HL-60/S4 treated with retinoic acid at 250 ng/mL for 4 days and 3 days (cell line): ENCODE measurements around the gene GASK1A.
"Not testable (repeated sequence)": the region's sequence is repeated elsewhere in the genome, so short reads cannot be mapped to it uniquely, and the experiment has no call there.

Experiments used
- in situ Hi-C: fragments of 300-500 bp; cut with MboI; formaldehyde crosslinking; loops from 2 replicates; pipeline ENCODE4 v1.7.0; 2022; ENCODE audit warnings: low sequenced_read_pairs

The GASK1A gene

DNA sequence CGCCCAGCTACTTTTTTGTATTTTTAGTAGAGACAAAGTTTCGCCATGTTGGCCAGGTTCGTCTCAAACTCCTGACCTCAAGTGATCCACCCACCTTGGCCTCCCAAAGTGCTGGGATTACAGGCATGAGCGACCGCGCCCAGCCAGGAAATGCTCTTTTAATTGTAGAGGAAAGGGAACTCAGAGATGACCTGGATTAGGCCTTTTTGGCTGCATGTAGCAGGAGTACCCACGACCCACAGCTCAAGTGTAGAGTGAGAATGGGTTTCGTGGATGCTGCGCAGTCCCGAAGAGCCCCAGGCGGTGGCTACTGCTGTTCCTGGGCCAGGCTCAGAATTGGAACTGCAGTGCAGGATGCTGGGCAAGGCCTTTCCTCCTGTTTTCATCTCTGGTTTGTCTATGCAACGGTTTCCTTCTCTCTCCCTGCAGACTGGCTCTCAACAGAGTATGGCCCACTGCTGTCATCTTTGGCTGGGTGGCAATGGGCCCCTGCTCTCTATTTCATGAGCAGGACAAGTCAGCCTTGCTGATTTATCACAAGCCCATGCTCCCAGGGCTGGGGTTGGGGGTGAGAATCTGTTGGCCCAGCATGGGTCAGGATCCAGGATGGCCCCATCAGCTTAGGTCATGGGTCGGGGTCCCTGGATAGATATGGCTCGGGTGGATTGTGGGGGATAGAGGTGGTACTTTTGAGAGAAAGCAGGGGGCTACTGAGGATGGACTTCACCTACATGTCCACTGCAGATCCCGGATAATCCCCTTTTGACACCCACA lies 51.2 kb downstream of the GASK1A start:
- in situ Hi-C loops = no loop called here

DNA sequence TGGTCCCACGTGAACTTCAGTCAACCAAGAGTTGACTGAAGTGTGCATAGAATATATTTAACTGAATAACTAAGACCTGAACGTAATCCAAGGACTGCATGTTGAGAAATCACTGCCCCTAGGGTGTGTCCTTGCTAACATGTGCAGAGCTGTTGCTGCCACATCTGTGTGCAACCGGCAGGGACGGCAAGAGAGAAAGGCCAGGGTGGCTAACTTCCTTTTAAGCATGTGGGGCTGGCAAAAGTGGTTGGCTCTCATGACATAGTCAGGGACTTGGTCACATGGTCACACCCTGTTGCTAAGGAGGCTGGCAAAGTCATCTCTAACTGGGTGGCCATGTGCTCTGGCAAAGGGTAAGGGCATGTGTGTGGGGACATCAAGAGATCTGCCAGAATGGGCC lies 52.4 kb downstream of the GASK1A start:
- in situ Hi-C loops = no loop called here

DNA sequence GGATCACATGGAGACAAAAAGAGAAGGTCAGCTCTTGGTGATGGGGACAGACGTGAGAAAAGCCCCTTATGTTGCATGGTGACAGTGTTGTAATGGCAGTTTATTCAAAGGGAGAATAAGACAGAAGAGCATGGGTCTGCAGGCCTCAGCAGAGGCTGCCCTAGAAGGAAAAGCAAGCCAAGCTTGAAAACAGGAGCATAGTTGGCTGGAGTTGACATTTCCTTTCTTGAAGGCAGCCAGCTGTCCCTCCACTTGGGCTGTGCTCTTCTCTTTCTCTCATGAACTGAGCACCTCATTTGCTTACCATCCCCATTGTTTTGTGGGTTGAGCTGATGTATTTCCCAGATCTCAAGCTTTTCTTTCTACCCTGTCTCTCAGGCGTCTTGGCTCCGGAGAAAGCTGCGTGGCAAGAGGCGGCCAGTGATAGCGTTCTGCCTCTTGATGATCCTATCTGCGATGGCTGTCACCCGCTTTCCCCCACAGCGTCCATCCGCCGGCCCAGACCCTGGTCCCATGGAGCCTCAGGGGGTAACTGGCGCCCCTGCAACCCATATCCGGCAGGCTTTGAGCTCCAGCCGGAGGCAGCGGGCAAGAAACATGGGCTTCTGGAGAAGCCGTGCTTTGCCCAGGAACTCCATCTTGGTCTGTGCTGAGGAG lies 52.9 kb downstream of the GASK1A start:
- in situ Hi-C loops = no loop called here

DNA sequence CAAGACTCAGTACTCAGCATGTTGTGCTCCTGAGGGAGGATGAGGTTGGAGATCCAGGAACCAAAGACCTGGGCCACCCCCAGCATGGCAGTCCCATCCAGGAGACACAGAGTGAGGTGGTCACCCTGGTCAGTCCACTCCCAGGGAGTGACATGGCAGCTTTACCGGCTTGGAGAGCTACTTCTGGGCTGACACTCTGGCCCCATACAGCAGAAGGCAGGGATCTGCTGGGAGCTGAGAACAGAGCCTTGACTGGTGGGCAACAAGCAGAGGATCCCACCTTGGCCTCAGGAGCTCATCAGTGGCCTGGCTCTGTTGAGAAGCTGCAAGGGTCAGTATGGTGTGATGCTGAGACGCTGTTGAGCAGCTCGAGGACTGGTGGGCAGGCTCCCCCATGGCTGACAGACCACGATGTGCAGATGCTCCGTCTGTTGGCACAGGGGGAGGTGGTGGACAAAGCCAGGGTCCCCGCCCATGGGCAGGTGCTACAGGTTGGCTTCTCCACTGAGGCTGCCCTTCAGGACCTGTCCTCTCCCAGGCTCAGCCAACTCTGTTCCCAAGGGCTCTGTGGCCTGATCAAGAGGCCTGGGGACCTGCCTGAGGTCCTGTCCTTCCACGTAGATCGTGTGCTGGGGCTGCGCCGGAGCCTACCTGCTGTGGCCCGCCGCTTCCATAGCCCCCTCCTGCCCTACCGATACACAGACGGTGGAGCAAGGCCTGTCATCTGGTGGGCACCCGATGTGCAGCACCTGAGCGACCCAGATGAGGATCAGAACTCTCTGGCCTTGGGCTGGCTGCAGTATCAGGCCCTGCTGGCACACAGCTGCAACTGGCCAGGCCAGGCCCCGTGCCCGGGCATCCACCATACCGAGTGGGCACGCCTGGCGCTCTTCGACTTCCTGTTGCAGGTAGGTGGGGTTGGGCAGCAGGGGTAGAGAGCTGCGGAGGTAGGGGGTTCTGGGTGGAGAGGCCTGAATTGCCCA lies 53.8 kb downstream of the GASK1A start:
- in situ Hi-C loops = no loop called here

DNA sequence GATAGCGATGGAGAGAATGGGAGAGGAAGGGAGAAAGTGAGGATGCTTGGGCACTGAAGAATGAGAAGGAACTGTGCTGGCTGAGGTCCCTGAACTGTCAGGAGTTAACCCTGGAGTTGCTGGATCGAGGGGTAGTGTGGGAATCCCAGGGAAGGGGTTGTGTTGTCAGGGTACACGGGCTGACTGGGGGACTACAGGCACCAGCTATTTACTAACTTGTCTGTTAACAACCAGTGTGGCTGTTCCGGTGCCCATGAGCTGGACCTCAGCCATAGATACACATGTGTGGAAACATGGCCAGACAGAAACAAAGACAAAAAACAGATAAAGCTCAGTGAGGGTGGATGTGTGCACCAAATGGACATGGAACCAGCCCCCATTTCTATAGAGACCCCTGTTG lies 55.1 kb downstream of the GASK1A start:
- in situ Hi-C loops = no loop called here

DNA sequence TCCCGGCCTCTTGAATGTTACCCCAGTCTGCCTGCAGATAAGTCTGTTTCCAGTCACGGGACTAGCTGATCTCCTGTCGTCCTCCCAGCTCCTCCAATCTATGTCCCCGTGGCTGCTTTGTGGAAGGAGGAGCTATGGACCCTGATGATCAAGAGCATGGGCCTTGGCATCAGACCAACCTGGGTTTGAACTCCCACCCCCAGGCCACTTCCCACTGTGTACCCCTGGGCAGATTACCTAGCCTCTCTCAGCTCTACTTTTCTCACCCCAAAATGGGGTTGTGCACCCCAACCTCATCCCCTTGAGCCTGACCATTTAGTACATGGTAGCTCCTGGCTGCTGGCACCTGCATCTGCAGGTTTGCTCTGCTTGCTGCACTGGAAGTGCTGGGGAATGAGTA lies 55.8 kb downstream of the GASK1A start:
- in situ Hi-C loops = no loop called here

DNA sequence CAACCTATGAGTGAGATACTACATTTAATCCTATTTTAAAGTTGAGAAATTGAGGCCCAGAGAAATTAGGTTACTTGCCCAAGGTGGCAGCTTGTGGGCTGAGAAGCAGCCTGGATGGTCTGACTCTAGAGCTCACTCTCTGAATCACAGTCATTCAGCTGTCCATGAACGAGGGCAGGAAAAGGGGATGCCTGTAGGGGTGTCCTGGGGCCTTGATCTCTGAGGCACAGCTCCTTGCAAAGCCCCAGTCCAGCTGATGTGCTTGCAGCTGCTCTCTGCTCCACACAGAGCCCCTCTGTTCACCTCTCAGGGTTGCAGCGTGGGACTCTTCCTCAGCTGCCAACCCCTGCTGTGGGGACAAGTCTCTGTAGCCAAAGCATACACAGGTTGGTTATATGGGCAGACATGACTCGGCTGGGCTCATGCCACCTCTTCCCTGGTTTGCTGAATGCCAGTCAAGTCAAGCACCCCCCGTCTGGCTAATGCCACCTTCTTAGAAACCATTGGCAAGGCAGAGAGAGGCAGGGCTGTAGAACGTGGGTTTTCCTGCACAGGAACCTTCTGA lies 56.8 kb downstream of the GASK1A start:
- in situ Hi-C loops = no loop called here

DNA sequence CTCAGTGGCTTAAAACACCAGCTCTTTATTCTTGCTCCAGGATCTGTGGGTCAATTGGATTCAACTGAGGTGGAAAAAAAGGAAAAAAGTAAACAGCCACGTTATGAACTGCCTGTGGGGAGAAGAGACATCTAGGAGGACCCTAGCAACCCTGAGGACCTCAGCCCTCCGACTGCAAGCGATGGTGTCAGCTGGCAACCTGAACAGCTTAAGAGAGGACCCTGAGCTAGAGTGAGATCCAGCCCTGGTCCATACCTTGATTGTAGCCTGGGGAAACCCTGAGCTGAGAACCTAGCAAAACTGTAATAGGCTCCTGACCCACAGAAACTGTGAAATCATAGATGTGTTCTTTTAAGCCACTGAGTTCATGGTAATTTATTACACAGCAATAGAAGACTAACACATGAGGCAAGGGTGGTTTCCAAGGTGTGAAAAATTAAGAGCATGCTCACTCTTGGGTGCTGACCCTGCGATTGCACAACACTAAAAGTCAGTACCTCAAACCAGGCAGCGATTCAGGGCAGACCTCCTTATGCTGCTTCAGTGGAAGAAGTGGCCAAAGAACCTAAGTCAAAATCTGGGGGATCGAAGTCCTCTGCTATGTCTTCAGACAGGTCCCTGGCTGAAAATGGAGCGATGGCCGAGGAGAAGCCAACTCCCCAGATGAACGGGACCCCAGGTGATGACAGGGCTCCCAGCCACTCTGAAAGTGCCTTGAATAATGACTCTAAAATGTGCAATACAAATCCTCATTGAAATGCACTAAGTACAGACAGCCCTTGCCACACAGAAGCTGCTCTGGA lies 57.7 kb downstream of the GASK1A start:
- in situ Hi-C loops = no loop called here

DNA sequence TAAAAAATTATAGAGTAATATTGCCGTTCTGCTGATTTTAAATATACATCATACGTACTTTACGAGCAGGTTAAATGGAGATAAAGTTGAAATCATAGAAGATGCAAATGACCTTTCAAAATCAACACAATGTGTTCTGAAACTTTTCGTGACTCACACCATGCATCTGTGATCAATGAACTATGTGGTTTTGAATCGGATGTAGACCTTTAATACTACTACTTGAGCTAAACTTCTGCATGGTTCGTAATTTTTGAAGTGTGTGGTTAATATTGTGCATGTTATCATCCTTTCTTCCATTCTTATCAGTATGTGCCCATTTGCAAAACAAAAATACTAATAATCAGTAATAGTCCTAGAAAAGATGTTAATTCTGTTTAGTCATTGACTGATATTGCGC lies 58.9 kb downstream of the GASK1A start:
- in situ Hi-C loops = no loop called here

DNA sequence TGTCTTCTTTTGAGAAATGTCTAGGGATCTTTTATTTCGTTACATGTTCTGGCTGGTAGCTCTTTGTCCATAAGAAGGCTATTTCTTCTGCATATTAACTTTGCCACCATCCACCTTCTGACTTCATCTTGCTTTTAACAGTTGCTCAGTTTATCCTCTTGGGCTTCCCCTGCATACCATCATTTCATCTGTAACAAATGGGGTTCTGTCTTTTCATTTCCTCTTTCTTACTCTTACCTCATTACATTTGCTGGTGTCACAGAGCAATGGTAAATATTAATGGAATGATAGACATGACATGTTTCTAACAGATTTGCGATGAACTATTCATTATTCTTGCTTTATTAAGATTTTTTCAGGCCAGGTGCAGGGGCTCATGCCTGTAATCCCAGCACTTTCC lies 62.4 kb downstream of the GASK1A start:
- in situ Hi-C loops = no loop called here

DNA sequence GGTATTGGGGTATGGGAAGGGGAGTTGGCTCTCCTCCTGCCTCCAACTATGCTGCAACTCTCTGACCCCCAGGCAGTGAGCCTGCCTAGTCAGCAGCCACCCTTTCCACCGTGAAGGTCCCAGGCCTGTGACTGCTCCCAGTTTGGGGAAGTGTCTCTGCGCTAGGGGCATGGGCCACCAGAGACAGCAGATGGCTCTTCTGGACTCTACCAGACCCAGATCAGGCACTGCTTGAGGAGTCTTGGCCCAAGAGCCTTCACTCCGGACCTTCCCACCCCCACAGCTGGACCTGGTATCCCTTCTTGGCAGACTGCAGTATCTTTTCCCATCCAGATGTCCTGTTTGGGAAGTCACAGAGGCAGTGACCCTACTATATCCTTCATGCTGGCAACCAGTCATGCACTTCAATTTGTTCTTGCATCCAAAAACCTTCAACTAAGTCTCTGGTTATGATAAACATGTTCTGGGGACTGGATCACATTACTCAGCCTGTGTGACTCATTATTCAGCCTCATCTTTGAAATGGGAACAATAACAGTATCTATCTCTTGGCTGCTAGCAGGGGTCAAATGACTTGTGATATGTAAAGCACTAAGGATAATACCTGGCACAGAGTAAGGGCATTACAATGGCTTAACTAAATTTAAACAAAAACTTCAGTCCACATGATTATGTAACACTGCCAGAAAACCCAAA lies 64.1 kb downstream of the GASK1A start:
- in situ Hi-C loops = no loop called here

DNA sequence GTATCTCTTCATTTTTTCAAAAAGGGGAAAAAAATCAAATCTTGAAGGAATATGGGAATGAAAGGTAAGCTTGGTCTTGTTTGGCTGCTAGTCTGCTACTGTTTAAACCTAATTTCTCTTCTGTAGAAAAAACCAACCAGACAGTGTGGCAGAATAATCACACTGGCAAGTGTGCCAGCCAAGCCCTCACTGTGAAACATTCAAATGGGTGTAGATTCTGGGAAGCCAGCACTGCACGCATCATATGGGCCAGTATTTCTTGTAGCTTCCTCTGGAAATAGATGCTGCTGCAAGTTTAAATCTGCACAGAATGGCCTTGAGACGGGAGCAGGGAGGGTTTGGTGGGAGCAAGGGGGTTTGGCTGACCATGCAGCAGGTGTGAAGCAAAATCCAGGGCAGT lies 64.7 kb downstream of the GASK1A start:
- in situ Hi-C loops = no loop called here

DNA sequence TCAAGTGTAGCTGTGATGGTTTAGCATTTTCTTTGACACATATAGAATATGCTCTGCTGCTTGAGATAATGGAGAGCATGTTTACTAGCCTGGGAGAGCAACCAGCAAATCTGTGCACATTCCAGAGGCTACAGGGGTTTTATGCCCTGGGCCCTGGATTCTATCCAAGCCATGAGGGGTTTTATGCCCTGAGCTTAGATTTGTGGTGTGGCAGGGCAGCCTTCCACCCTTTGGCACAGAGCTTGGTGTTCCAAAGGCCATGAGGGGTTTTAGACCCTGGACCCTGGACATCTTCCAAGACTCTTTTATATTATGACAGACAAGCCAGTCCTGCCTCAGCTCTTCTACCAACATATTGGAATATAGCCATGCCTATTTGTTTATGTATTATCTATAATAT lies 66.0 kb downstream of the GASK1A start:
- in situ Hi-C loops = not testable (repeated sequence)

DNA sequence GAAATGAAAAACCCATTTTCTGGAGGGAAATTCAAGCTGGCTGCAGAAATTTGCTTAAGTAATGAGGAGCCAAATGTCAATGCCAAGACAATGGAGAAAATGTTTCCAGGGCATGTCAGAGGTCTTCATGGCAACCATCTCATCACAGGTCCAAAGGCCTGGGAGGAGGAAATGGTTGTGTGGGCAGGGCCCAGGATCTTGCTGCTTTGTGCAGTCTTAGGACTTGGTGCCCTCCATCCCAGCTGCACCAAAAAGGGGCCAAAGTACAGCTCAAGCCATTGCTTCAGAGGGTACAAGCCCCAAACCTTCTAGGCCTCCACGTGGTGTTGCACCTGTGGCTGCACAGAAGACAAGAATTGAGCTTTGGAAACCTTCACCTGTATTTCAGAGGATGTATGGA lies 67.5 kb downstream of the GASK1A start:
- in situ Hi-C loops = no loop called here

DNA sequence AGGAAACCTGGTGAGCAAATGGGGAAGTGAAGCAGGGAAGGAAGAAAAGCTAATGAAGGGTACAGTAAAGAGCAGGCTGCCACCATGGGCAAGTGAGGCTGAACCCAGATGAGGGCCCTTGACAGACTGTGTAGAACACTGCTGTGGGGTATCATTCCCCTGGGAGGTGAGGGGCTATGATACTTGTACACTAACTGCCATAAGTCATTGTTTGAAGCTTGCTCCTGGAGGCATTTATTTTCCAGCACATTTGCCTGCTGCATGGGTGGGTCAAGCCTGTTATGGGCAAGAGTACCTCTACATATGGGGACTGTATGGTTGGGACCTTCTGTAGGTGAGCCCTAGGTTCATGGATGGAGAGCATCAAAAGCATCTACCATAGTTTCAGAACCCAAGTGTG lies 69.4 kb downstream of the GASK1A start:
- in situ Hi-C loops = no loop called here

DNA sequence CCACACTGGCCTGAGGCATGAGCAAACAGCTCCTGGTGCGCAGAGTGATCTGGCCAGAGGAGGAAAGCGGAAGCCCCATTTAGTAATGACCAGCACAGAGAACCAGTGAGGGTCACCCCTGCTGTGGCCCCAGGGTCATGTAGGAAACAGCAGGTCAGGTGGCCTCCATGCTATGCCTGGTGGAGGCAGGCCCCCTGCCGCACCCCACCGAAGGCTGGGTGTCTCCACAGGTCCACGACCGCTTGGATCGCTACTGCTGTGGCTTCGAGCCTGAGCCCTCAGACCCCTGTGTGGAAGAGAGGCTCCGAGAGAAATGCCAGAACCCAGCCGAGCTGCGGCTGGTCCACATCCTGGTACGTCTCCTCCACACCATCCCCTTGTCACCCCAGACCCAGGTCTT lies 74.2 kb downstream of the GASK1A start:
- in situ Hi-C loops = no loop called here

DNA sequence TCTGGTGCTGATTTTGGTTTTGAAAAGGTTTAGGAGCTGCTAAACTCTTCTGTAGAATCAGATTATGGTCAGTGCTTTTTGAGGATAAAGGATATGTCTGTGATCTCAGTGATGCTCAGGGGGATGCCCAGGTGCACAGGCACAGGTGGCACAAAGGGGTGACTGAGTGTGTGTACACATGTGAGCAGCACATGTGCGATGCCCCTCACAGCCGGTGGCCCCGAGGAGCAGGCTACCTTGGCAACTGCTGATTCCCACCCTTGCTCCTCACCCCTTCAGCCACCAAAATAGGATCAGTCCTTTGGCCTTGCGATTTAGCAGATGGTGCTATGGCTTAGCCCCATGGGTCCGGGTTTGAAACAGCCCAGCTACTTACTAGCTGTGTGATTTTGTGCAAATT lies 75.6 kb downstream of the GASK1A start:
- in situ Hi-C loops = no loop called here

DNA sequence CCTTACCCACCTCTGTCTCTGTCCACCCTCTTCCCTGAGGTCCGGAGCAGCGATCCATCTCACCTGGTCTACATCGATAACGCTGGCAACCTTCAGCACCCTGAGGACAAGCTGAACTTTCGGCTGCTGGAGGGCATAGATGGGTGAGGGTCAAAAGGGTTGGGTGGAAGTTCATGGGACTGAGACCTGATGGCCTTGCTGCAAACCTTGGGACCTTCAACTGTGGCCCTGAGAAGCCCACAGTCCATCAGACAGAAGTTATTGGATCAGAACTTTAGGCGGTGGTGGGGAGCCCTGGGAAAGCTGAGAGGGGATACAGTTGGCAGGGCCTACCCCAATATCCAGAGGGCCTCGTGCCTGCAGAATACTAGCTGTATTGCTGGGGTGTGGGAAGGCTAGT lies 76.3 kb downstream of the GASK1A start:
- in situ Hi-C loops = no loop called here

DNA sequence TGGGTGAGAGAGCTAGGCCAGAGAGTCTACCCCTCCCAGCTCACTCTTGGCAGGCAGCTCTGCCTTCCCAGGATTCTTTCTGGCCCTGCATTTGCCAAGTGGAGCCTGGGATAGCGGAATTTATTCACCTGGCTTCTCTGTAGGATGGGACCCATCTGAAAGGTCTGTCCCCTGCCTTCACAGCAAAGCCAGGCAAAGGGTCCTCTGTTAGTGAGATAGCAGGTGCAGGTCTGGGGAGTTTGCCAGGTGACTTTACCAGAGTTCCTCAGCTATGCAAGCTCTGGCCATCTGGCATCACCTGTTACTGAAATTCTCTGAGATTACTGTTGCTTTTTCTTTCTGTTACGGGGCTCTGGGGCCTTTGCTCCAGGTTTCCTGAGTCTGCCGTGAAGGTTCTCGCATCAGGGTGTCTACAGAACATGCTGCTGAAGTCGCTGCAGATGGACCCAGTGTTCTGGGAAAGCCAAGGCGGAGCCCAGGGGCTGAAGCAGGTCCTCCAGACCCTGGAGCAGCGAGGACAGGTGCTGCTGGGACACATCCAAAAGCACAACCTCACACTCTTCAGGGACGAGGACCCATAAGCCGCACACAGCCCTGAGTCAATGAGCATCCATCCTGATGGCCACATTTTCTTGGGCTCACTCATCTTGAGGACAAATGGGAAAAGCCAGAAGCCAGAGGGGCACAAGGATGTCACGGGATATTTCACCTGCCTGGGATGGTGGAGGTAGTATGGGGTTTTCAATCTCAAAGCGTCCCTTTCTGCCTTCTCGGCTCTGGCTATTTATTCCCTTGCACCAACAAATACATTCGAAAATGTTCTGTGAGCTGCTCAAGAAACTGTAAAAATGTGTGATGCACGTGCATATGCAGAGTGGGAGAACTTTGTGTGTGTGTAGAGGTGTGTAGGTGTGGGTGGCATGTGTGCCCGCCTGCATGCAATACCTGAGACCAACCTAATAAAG lies 77.0 kb downstream of the GASK1A start:
- in situ Hi-C loops = no loop called here
